Measurements from ENCODE around the gene HDAC5. TPM values are rescaled to one million over a fixed set of nuclear protein-coding genes. Genes with fewer than 3 reads are reported as not detected.

The HDAC5 gene
- total RNA-seq, 1 experiment from 2014 or later, result 22.4 TPM

GRCh38 chr17:44110823-44111633 lies 12.4 kb downstream of the HDAC5 start:
- Mint-ChIP-seq H3K9me3 (ENCODE audit: low read depth, unreplicated experiment) (no peaks in the 10 kb centered on the region), H3K27me3 (ENCODE audit: unreplicated experiment) (no peaks in the 10 kb centered on the region), H3K4me3 (ENCODE audit: low read depth, unreplicated experiment) (peak overlapping the region; percentile 17), H3K4me1 (ENCODE audit: low read depth, unreplicated experiment) (no peaks in the 10 kb centered on the region), H3K27ac (ENCODE audit: unreplicated experiment) (no peak overlapping the region), H3K36me3 (ENCODE audit: insufficient read depth, unreplicated experiment) (peaks cover 10% of the 10 kb centered on the region)
- peak; percentile 94 for DNase-seq
- no TSS peak for BruUV-seq (replicated peaks)
- CTCF ChIA-PET, result interaction anchor here (0.6 to 1.4 kb wide), 8 partner anchors 10 to 245 kb away, joined by 3 to 9 read pairs (median 4); partner anchors contain the start of gene HDAC5
- intact Hi-C loops (cut with micrococcal nuclease; ENCODE audit: unreplicated experiment), result no loop called here
- peak; percentile 16 for TF ChIP-seq CTCF (IDR thresholded peaks at IDR 0.05; ENCODE audit: unreplicated experiment)

- Mint-ChIP-seq H3K36me3 (ENCODE audit: insufficient read depth, unreplicated experiment) (peaks cover 10% of the 10 kb centered on the region), H3K27me3 (ENCODE audit: unreplicated experiment) (no peaks in the 10 kb centered on the region), H3K4me3 (ENCODE audit: low read depth, unreplicated experiment) (no peak overlapping the region), H3K4me1 (ENCODE audit: low read depth, unreplicated experiment) (no peaks in the 10 kb centered on the region), H3K9me3 (ENCODE audit: low read depth, unreplicated experiment) (no peaks in the 10 kb centered on the region), H3K27ac (ENCODE audit: unreplicated experiment) (no peak overlapping the region)
- no peak for TF ChIP-seq CTCF (IDR thresholded peaks at IDR 0.05; ENCODE audit: unreplicated experiment)
- no peak for DNase-seq
- CTCF ChIA-PET, result interaction anchor here (0.7 to 0.9 kb wide), 2 partner anchors 28 to 222 kb away, joined by 3 to 7 read pairs; no protein-coding TSS in a partner anchor
- no TSS peak for BruUV-seq (replicated peaks)
- intact Hi-C loops (cut with micrococcal nuclease; ENCODE audit: unreplicated experiment), result no loop called here
Measured at GRCh38 chr17:44110011-44110686, 13.3 kb downstream of the HDAC5 start.

- no peak for TF ChIP-seq CTCF (IDR thresholded peaks at IDR 0.05; ENCODE audit: unreplicated experiment)
- Mint-ChIP-seq H3K4me3 (ENCODE audit: low read depth, unreplicated experiment) (no peak overlapping the region), H3K27me3 (ENCODE audit: unreplicated experiment) (no peaks in the 10 kb centered on the region), H3K9me3 (ENCODE audit: low read depth, unreplicated experiment) (no peaks in the 10 kb centered on the region), H3K36me3 (ENCODE audit: insufficient read depth, unreplicated experiment) (peaks cover 10% of the 10 kb centered on the region), H3K4me1 (ENCODE audit: low read depth, unreplicated experiment) (no peaks in the 10 kb centered on the region), H3K27ac (ENCODE audit: unreplicated experiment) (no peak overlapping the region)
- CTCF ChIA-PET, result no interaction called here
- no peak for DNase-seq
- no TSS peak for BruUV-seq (replicated peaks)
- intact Hi-C loops (cut with micrococcal nuclease; ENCODE audit: unreplicated experiment), result no loop called here
Measured at GRCh38 chr17:44109312-44109630, 14.2 kb downstream of the HDAC5 start.

- Mint-ChIP-seq H3K27me3 (ENCODE audit: unreplicated experiment) (no peaks in the 10 kb centered on the region), H3K4me3 (ENCODE audit: low read depth, unreplicated experiment) (no peak overlapping the region), H3K4me1 (ENCODE audit: low read depth, unreplicated experiment) (no peaks in the 10 kb centered on the region), H3K27ac (ENCODE audit: unreplicated experiment) (no peak overlapping the region), H3K36me3 (ENCODE audit: insufficient read depth, unreplicated experiment) (peaks cover 10% of the 10 kb centered on the region), H3K9me3 (ENCODE audit: low read depth, unreplicated experiment) (no peaks in the 10 kb centered on the region)
- no peak for DNase-seq
- intact Hi-C loops (cut with micrococcal nuclease; ENCODE audit: unreplicated experiment), result no loop called here
- no TSS peak for BruUV-seq (replicated peaks)
- CTCF ChIA-PET, result no interaction called here
- no peak for TF ChIP-seq CTCF (IDR thresholded peaks at IDR 0.05; ENCODE audit: unreplicated experiment)
Measured at GRCh38 chr17:44108440-44109311, 14.8 kb downstream of the HDAC5 start.
